Sigmoid colon (tissue), 3 donors: ENCODE results near the gene NEB.

Experiments
- POLR2A ChIP-seq, 2 donors: fragments of 450-650 bp; IDR thresholded peaks; one replicate each; pipeline ENCODE4 v1.6.1; 2016; ENCODE audit warnings: antibody characterized with exemption in 2 of 2, mild to moderate bottlenecking in 2 of 2, moderate library complexity in 2 of 2
- TF ChIP-seq, protein P1 (sequence below), 4 experiments: fragments of 450-650 bp in 3 of 4; fragments of 200-600 bp in 1 of 4; IDR thresholded peaks; one replicate each; pipeline ENCODE4 v1.5.1; 2016 to 2019; ENCODE audit warnings: antibody characterized with exemption in 4 of 4, mild to moderate bottlenecking in 3 of 4, moderate library complexity in 2 of 4

GRCh38 chr2:151713291-151713903, 20.9 kb downstream of the NEB start:
- TF ChIP-seq, protein P1, sequence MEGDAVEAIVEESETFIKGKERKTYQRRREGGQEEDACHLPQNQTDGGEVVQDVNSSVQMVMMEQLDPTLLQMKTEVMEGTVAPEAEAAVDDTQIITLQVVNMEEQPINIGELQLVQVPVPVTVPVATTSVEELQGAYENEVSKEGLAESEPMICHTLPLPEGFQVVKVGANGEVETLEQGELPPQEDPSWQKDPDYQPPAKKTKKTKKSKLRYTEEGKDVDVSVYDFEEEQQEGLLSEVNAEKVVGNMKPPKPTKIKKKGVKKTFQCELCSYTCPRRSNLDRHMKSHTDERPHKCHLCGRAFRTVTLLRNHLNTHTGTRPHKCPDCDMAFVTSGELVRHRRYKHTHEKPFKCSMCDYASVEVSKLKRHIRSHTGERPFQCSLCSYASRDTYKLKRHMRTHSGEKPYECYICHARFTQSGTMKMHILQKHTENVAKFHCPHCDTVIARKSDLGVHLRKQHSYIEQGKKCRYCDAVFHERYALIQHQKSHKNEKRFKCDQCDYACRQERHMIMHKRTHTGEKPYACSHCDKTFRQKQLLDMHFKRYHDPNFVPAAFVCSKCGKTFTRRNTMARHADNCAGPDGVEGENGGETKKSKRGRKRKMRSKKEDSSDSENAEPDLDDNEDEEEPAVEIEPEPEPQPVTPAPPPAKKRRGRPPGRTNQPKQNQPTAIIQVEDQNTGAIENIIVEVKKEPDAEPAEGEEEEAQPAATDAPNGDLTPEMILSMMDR (IDR thresholded peaks at IDR 0.05): no peak
- no peak for TF ChIP-seq POLR2A (IDR thresholded peaks at IDR 0.05)
